ENCODE measurements around the gene ZC2HC1C. TPM values are rescaled to one million over a fixed set of nuclear protein-coding genes. Genes with fewer than 3 reads are reported as not detected.

ZC2HC1C gene
- total and polyA plus RNA-seq, 9 of the 15 experiments (the other 6 are each of a cell fraction or from before 2014, with no cell fraction given), result 6.3 to 9.2 (median 7.7) TPM

DNA sequence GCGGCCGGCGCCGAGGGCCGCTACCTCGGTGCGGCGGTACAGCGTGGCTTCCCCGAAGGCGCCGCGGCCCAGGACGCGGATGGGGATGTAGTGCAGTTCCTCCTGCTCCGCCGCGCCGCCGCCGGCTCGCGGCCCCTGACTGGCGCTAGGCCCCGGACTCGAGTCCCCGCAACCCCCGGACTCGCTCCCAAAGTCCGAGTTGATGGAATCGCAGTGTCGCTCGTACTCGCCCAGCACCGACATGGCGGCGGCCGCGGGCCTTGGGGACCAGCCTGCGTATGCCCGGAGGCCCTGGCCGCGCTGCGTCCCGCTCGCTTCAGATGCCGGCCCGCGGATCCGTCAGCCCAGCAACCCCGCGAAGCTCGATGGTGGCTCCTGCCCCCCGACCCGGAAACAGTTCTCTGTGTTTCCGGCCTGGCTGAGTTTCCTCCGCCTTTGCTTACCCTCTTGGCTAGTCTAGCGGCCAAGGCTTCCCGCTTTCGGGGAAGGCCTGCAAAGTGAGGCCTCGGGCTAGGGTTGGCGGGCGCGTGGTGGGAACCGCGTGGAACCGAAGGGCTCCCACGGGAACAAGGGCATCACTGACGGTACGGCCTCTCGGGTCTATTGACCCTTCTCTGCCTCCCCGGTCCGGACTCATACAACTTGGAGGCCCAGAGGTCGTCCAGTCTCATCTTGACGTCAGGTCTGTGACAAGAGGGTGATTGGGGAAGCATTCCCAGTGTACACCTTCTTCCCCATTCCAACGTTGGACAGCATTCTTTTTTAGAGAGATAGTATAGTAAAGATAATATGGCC lies 57.4 kb downstream of the ZC2HC1C start, which contains the start of gene NEK9 (continued):
- TF ChIP-seq, protein P1, sequence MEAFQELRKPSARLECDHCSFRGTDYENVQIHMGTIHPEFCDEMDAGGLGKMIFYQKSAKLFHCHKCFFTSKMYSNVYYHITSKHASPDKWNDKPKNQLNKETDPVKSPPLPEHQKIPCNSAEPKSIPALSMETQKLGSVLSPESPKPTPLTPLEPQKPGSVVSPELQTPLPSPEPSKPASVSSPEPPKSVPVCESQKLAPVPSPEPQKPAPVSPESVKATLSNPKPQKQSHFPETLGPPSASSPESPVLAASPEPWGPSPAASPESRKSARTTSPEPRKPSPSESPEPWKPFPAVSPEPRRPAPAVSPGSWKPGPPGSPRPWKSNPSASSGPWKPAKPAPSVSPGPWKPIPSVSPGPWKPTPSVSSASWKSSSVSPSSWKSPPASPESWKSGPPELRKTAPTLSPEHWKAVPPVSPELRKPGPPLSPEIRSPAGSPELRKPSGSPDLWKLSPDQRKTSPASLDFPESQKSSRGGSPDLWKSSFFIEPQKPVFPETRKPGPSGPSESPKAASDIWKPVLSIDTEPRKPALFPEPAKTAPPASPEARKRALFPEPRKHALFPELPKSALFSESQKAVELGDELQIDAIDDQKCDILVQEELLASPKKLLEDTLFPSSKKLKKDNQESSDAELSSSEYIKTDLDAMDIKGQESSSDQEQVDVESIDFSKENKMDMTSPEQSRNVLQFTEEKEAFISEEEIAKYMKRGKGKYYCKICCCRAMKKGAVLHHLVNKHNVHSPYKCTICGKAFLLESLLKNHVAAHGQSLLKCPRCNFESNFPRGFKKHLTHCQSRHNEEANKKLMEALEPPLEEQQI (IDR thresholded peaks at IDR 0.05), result no peak
- TF ChIP-seq ETV5 (CRISPR knock-in tag; IDR thresholded peaks at IDR 0.05; ENCODE audit: low read depth) (peak; percentile 69; the same call in 1 of the 2 replicates), MAFG (tag; conservative IDR thresholded peaks at IDR 0.05) (no peak), FOXK1 (CRISPR knock-in tag; IDR thresholded peaks at IDR 0.05; ENCODE audit: borderline replicate concordance) (peak; percentile 29; the same call in 1 of the 2 replicates), PML (IDR thresholded peaks at IDR 0.05; ENCODE audit: low read length) (peak; percentile 37; the same call in 1 of the 2 replicates), BCOR (IDR thresholded peaks at IDR 0.05) (no peak), TAF1 (IDR thresholded peaks at IDR 0.05; ENCODE audit: control insufficient read depth, extremely low read depth, insufficient read depth, low read length, severe bottlenecking) (peak; percentile 82), NR4A1 (CRISPR knock-in tag; IDR thresholded peaks at IDR 0.05) (peak; percentile 18; the same call in 1 of the 2 replicates), NR4A1 (tag; IDR thresholded peaks at IDR 0.05) (no peak), TAF7 (tag; IDR thresholded peaks at IDR 0.05) (peak; percentile 71), CBFA2T3 (IDR thresholded peaks at IDR 0.05) (no peak), HNRNPH1 (optimal IDR thresholded peaks at IDR 0.05; ENCODE audit: low read depth, low read length) (no peak)
- TF ChIP-seq, protein P2, sequence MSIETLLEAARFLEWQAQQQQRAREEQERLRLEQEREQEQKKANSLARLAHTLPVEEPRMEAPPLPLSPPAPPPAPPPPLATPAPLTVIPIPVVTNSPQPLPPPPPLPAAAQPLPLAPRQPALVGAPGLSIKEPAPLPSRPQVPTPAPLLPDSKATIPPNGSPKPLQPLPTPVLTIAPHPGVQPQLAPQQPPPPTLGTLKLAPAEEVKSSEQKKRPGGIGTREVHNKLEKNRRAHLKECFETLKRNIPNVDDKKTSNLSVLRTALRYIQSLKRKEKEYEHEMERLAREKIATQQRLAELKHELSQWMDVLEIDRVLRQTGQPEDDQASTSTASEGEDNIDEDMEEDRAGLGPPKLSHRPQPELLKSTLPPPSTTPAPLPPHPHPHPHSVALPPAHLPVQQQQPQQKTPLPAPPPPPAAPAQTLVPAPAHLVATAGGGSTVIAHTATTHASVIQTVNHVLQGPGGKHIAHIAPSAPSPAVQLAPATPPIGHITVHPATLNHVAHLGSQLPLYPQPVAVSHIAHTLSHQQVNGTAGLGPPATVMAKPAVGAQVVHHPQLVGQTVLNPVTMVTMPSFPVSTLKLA (conservative IDR thresholded peaks at IDR 0.05), result peak; percentile 50 to 64
- TF ChIP-seq, protein P3, sequence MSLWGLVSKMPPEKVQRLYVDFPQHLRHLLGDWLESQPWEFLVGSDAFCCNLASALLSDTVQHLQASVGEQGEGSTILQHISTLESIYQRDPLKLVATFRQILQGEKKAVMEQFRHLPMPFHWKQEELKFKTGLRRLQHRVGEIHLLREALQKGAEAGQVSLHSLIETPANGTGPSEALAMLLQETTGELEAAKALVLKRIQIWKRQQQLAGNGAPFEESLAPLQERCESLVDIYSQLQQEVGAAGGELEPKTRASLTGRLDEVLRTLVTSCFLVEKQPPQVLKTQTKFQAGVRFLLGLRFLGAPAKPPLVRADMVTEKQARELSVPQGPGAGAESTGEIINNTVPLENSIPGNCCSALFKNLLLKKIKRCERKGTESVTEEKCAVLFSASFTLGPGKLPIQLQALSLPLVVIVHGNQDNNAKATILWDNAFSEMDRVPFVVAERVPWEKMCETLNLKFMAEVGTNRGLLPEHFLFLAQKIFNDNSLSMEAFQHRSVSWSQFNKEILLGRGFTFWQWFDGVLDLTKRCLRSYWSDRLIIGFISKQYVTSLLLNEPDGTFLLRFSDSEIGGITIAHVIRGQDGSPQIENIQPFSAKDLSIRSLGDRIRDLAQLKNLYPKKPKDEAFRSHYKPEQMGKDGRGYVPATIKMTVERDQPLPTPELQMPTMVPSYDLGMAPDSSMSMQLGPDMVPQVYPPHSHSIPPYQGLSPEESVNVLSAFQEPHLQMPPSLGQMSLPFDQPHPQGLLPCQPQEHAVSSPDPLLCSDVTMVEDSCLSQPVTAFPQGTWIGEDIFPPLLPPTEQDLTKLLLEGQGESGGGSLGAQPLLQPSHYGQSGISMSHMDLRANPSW (CRISPR knock-in tag; IDR thresholded peaks at IDR 0.05), result no peak
- TF ChIP-seq, protein P4, sequence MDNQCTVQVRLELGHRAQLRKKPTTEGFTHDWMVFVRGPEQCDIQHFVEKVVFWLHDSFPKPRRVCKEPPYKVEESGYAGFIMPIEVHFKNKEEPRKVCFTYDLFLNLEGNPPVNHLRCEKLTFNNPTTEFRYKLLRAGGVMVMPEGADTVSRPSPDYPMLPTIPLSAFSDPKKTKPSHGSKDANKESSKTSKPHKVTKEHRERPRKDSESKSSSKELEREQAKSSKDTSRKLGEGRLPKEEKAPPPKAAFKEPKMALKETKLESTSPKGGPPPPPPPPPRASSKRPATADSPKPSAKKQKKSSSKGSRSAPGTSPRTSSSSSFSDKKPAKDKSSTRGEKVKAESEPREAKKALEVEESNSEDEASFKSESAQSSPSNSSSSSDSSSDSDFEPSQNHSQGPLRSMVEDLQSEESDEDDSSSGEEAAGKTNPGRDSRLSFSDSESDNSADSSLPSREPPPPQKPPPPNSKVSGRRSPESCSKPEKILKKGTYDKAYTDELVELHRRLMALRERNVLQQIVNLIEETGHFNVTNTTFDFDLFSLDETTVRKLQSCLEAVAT (IDR thresholded peaks at IDR 0.05), result peak in 1 of 2 experiments; percentile 27; a peak in 1 of 4 replicates
- TF ChIP-seq, protein P5, sequence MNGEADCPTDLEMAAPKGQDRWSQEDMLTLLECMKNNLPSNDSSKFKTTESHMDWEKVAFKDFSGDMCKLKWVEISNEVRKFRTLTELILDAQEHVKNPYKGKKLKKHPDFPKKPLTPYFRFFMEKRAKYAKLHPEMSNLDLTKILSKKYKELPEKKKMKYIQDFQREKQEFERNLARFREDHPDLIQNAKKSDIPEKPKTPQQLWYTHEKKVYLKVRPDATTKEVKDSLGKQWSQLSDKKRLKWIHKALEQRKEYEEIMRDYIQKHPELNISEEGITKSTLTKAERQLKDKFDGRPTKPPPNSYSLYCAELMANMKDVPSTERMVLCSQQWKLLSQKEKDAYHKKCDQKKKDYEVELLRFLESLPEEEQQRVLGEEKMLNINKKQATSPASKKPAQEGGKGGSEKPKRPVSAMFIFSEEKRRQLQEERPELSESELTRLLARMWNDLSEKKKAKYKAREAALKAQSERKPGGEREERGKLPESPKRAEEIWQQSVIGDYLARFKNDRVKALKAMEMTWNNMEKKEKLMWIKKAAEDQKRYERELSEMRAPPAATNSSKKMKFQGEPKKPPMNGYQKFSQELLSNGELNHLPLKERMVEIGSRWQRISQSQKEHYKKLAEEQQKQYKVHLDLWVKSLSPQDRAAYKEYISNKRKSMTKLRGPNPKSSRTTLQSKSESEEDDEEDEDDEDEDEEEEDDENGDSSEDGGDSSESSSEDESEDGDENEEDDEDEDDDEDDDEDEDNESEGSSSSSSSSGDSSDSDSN (IDR thresholded peaks at IDR 0.05; ENCODE audit: borderline replicate concordance in 1 of 2, low read depth in 2 of 2, low read length in 2 of 2), result peak; percentile 28 to 40; a peak in 2 of 4 replicates

All from K562 (cell line).